K562 (cell line): ENCODE results near the gene KCNK6. TPM values are rescaled to one million over a fixed set of nuclear protein-coding genes. Genes with fewer than 3 reads are reported as not detected.

ENCODE experiments used
- ARHGAP35 ChIP-seq: fragments of 450-650 bp; IDR thresholded peaks from 2 replicates; pipeline ENCODE4 v1.6.1; 2018; ENCODE audit not compliant: partially characterized antibody
- CBFA2T3 ChIP-seq: fragments of 450-650 bp; IDR thresholded peaks from 2 replicates; pipeline ENCODE4 v1.6.1; 2017
- CBX3 ChIP-seq, 2 experiments: IDR thresholded peaks; 1 replicate in 1 of 2; 2 replicates in 1 of 2; pipeline ENCODE4 v1.6.1; 2012; ENCODE audit warnings: inconsistent platforms in 2 of 2, low read length in 2 of 2, borderline replicate concordance in 1 of 2, control low read depth in 1 of 2
- CHD1 ChIP-seq: fragments of 200-600 bp; sonication (generic); IDR thresholded peaks from one replicate; pipeline ENCODE4 v1.6.1; 2012; ENCODE audit warnings: mild to moderate bottlenecking, moderate library complexity, low read length, inconsistent platforms
- CTBP1 ChIP-seq: fragments of 450-650 bp; IDR thresholded peaks from 2 replicates; pipeline ENCODE4 v1.6.1; 2016; ENCODE audit warnings: borderline replicate concordance
- ESRRB ChIP-seq: fragments of 250-450 bp; sonication (Bioruptor Pico); IDR thresholded peaks from 2 replicates; pipeline ENCODE4 v1.5.0; 2020; ENCODE audit warnings: mild to moderate bottlenecking, moderate library complexity, borderline replicate concordance
- NCOA2 ChIP-seq, 2 experiments: fragments of 450-650 bp; IDR thresholded peaks; 2 replicates each; pipeline ENCODE4 v1.6.1; 2018; ENCODE audit warnings: mild to moderate bottlenecking in 2 of 2, moderate library complexity in 1 of 2; ENCODE audit not compliant: partially characterized antibody in 2 of 2
- PHB ChIP-seq: fragments of 250-450 bp; sonication (Bioruptor Pico); IDR thresholded peaks from 2 replicates; pipeline ENCODE4 v1.5.0; 2021
- SIN3A ChIP-seq, 2 experiments: fragments of 150-350 bp in 1 of 2; IDR thresholded peaks; 2 replicates each; pipeline ENCODE4 v1.6.1; 2011 to 2016; ENCODE audit warnings: borderline replicate concordance in 2 of 2, low read depth in 2 of 2, low read length in 2 of 2, mild to moderate bottlenecking in 2 of 2, moderate library complexity in 2 of 2; ENCODE audit not compliant: control insufficient read depth in 1 of 2
- SMARCA5 ChIP-seq: fragments of 450-650 bp; IDR thresholded peaks from 2 replicates; pipeline ENCODE4 v1.6.1; 2016
- SNIP1 ChIP-seq: fragments of 450-650 bp; IDR thresholded peaks from 2 replicates; pipeline ENCODE4 v1.7.1; 2017; ENCODE audit warnings: low read depth, mild to moderate bottlenecking
- STAT5A ChIP-seq: IDR thresholded peaks from 2 replicates; pipeline ENCODE4 v1.6.1; 2012; ENCODE audit warnings: low read length, inconsistent platforms, borderline replicate concordance
- SUPT5H ChIP-seq: fragments of 450-650 bp; IDR thresholded peaks from 2 replicates; pipeline ENCODE4 v1.6.1; 2016
- TAF7 ChIP-seq: fragments of 450-650 bp; IDR thresholded peaks from 2 replicates; pipeline ENCODE4 v1.6.1; 2016; ENCODE audit warnings: missing genetic modification characterization, missing compliant biosample characterization
- TAL1 ChIP-seq: fragments of 450-650 bp; IDR thresholded peaks from 2 replicates; pipeline ENCODE4 v1.6.1; 2016; ENCODE audit warnings: mild to moderate bottlenecking
- ZNF239 ChIP-seq: fragments of 250-450 bp; sonication (Bioruptor Pico); IDR thresholded peaks from 2 replicates; pipeline ENCODE4 v1.4.0; 2020; ENCODE audit warnings: mild to moderate bottlenecking
- polyA plus RNA-seq, 8 experiments: library from polyadenylated mRNA; depleted of rRNA in 4 of 8; stranded (reverse) in 5 of 8; unstranded in 3 of 8; fragments of >200 nt; fragmentation: Nextera tagmentation in 2 of 8; fragmentation: Illumina TruSeq in 1 of 8; extraction: Ambion mirVana in 2 of 8; extraction: Trizol in 1 of 8; gene quantifications; 2 replicates each; pipeline versions ENCODE4 v1.2.1 to v1.2.3, GENCODE V29; 2011 to 2014; ENCODE audit warnings: inconsistent platforms in 1 of 8, missing spikeins in 1 of 8
- total RNA-seq, 7 experiments: library from RNA; depleted of rRNA in 6 of 7; stranded (reverse); fragments of >200 nt in 6 of 7; fragmentation: Illumina TruSeq in 2 of 7; extraction: Trizol in 2 of 7; gene quantifications; 2 replicates each; pipeline versions ENCODE4 v1.2.1 to v1.2.3, GENCODE V29; 2011 to 2021; ENCODE audit warnings: low replicate concordance in 1 of 7
- TF ChIP-seq, protein P1 (sequence below), 2 experiments: fragments of 150-350 bp in 1 of 2; IDR thresholded peaks; 2 replicates each; pipeline ENCODE4 v1.6.1; 2012 to 2016; ENCODE audit warnings: low read depth in 2 of 2, low read length in 2 of 2, mild to moderate bottlenecking in 1 of 2, moderate library complexity in 1 of 2
- TF ChIP-seq, protein P2 (sequence below): IDR thresholded peaks from 2 replicates; pipeline ENCODE4 v1.6.1; 2011; ENCODE audit not compliant: insufficient read length; ENCODE audit errors: extremely low read depth
- TF ChIP-seq, protein P3 (sequence below): fragments of 250-450 bp; sonication (Bioruptor Pico); IDR thresholded peaks from 2 replicates; pipeline ENCODE4 v1.6.1; 2021; ENCODE audit warnings: mild to moderate bottlenecking
- TF ChIP-seq, protein P4 (sequence below): fragments of 250-450 bp; sonication (Bioruptor Pico); IDR thresholded peaks from 2 replicates; pipeline ENCODE4 v1.8.0; 2022; ENCODE audit warnings: inconsistent platforms
- TF ChIP-seq, protein P5 (sequence below): sonication (generic); formaldehyde crosslinking; IDR thresholded peaks from 2 replicates; pipeline ENCODE4 v1.8.1; 2023; ENCODE audit warnings: mild to moderate bottlenecking, missing genetic modification reagents, moderate library complexity

The KCNK6 gene
- total and polyA plus RNA-seq, 9 of the 15 experiments (the other 6 are each of a cell fraction or from before 2014, with no cell fraction given): 0.05 to 0.42 (median 0.15) TPM

DNA sequence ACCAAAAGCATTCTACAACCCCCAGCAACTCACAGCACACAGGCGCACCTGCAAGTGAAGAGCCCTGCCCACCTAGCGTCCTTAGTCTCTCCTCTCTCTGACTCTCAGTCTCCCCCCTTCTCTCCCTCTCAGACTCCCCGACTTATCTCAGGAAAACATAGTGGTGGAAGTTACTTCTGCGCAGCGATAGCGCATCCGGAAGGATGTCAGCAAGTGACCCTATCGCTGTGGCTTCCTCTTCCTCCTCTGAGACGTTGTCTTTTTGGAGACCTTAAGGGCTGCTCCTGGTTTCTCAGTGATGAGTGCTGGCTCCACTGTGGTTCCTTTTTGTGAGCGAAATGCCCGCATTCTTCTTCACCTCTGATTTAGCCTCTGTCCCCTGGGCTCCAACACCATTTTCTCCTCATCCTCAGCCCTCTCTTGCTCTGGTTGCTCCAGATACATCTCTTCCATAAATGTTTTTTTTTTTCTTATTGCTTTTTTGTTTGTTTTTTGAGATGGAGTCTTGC is 2.5 kb upstream of the KCNK6 start (continued):
- TF ChIP-seq, protein P1, sequence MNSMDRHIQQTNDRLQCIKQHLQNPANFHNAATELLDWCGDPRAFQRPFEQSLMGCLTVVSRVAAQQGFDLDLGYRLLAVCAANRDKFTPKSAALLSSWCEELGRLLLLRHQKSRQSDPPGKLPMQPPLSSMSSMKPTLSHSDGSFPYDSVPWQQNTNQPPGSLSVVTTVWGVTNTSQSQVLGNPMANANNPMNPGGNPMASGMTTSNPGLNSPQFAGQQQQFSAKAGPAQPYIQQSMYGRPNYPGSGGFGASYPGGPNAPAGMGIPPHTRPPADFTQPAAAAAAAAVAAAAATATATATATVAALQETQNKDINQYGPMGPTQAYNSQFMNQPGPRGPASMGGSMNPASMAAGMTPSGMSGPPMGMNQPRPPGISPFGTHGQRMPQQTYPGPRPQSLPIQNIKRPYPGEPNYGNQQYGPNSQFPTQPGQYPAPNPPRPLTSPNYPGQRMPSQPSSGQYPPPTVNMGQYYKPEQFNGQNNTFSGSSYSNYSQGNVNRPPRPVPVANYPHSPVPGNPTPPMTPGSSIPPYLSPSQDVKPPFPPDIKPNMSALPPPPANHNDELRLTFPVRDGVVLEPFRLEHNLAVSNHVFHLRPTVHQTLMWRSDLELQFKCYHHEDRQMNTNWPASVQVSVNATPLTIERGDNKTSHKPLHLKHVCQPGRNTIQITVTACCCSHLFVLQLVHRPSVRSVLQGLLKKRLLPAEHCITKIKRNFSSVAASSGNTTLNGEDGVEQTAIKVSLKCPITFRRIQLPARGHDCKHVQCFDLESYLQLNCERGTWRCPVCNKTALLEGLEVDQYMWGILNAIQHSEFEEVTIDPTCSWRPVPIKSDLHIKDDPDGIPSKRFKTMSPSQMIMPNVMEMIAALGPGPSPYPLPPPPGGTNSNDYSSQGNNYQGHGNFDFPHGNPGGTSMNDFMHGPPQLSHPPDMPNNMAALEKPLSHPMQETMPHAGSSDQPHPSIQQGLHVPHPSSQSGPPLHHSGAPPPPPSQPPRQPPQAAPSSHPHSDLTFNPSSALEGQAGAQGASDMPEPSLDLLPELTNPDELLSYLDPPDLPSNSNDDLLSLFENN (IDR thresholded peaks at IDR 0.05; ENCODE audit: low read depth in 2 of 2, low read length in 2 of 2): peak in 1 of 2 experiments; percentile 96; a peak in 2 of 4 replicates
- TF ChIP-seq TAL1 (peak; percentile 99), SUPT5H (peak; percentile 72), ZNF239 (CRISPR knock-in tag) (no peak), CBX3 (IDR thresholded peaks at IDR 0.05; ENCODE audit: borderline replicate concordance in 1 of 2, low read length in 2 of 2) (peak in 1 of 2 experiments; percentile 56; a peak in 1 of 3 replicates), TAF7 (tag) (no peak; the same call in 1 of the 2 replicates), ARHGAP35 (no peak), PHB (no peak), ESRRB (CRISPR knock-in tag) (no peak), CHD1 (no peak), NCOA2 (IDR thresholded peaks at IDR 0.05; ENCODE audit: partially characterized antibody in 2 of 2) (peak in 1 of 2 experiments; percentile 82), SIN3A (IDR thresholded peaks at IDR 0.05; ENCODE audit: borderline replicate concordance in 2 of 2, control insufficient read depth in 1 of 2, low read depth in 2 of 2, low read length in 2 of 2) (no peak), CTBP1 (peak; percentile 98), CBFA2T3 (peak; percentile 99), STAT5A (peak; percentile 92), SNIP1 (no peak), SMARCA5 (peak; percentile 89)
- TF ChIP-seq, protein P2, sequence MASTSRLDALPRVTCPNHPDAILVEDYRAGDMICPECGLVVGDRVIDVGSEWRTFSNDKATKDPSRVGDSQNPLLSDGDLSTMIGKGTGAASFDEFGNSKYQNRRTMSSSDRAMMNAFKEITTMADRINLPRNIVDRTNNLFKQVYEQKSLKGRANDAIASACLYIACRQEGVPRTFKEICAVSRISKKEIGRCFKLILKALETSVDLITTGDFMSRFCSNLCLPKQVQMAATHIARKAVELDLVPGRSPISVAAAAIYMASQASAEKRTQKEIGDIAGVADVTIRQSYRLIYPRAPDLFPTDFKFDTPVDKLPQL: no peak
- TF ChIP-seq, protein P3, sequence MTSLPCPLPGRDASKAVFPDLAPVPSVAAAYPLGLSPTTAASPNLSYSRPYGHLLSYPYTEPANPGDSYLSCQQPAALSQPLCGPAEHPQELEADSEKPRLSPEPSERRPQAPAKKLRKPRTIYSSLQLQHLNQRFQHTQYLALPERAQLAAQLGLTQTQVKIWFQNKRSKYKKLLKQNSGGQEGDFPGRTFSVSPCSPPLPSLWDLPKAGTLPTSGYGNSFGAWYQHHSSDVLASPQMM (CRISPR knock-in tag): no peak
- TF ChIP-seq, protein P4, sequence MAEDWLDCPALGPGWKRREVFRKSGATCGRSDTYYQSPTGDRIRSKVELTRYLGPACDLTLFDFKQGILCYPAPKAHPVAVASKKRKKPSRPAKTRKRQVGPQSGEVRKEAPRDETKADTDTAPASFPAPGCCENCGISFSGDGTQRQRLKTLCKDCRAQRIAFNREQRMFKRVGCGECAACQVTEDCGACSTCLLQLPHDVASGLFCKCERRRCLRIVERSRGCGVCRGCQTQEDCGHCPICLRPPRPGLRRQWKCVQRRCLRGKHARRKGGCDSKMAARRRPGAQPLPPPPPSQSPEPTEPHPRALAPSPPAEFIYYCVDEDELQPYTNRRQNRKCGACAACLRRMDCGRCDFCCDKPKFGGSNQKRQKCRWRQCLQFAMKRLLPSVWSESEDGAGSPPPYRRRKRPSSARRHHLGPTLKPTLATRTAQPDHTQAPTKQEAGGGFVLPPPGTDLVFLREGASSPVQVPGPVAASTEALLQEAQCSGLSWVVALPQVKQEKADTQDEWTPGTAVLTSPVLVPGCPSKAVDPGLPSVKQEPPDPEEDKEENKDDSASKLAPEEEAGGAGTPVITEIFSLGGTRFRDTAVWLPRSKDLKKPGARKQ: no peak
- TF ChIP-seq, protein P5, sequence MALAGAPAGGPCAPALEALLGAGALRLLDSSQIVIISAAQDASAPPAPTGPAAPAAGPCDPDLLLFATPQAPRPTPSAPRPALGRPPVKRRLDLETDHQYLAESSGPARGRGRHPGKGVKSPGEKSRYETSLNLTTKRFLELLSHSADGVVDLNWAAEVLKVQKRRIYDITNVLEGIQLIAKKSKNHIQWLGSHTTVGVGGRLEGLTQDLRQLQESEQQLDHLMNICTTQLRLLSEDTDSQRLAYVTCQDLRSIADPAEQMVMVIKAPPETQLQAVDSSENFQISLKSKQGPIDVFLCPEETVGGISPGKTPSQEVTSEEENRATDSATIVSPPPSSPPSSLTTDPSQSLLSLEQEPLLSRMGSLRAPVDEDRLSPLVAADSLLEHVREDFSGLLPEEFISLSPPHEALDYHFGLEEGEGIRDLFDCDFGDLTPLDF: no peak
